Daoy (cell line): ENCODE data around the gene SH3GL3. TPM values are rescaled to one million over a fixed set of nuclear protein-coding genes. Genes with fewer than 3 reads are reported as not detected.

Source experiments
- DNase-seq: peaks from one replicate; pipeline ENCODE4 v3.0.0-alpha.2; 2015; ENCODE audit warnings: low read depth
- total RNA-seq: library from RNA; depleted of rRNA; stranded (reverse); fragments of >200 nt; shearing (Covaris generic); gene quantifications from 2 replicates; pipeline ENCODE4 v1.2.3, GENCODE V29; 2014; rRNA removed

SH3GL3 gene, protein sequence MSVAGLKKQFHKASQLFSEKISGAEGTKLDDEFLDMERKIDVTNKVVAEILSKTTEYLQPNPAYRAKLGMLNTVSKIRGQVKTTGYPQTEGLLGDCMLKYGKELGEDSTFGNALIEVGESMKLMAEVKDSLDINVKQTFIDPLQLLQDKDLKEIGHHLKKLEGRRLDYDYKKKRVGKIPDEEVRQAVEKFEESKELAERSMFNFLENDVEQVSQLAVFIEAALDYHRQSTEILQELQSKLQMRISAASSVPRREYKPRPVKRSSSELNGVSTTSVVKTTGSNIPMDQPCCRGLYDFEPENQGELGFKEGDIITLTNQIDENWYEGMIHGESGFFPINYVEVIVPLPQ
- 0.21 and 1.4 TPM in 2 replicates for total RNA-seq

DNA sequence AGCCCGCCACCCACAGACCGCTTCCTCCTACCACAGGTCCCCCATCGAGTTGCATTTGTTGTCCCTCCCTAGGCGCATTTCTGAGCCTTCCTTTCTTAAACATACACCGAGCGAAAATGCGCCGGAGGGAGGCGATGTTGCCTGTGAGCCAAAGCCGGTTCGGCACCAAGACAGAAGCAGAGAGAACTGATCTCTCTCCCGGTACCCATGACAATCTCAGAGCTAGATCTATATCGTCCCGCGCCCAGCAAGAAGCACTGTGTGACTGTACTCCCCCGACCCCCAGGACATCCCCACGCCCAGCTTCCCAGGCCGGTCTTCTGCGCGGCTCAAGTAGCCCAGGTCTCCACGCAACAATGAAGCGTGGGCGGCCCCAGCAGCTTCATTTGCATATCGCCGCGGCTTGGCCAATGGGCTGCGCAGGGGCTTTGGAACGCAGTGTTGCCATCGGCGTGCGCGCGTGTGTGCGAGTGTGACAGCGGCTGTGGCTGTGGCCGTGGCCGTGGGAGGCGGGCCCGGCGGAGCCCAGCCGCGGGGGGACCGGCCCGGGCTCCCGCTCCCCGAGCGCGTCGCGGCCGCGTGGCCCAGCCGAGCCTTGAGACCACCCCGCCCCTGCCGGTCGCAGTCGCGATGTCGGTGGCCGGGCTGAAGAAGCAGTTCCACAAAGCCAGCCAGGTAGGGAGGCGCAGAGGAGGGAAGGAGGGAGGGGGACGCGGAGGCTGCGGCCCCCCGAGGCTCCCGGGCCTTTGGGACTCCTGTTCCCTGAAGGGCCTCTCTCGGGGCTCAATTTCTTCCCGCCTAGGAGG, at the start of gene SH3GL3:
SH3GL3 (plus strand) TSS at position 438 of the 806 bp plus-strand sequence; CDS start at position 631, 193 bp downstream.
- DNase-seq, result peak; percentile 90

DNA sequence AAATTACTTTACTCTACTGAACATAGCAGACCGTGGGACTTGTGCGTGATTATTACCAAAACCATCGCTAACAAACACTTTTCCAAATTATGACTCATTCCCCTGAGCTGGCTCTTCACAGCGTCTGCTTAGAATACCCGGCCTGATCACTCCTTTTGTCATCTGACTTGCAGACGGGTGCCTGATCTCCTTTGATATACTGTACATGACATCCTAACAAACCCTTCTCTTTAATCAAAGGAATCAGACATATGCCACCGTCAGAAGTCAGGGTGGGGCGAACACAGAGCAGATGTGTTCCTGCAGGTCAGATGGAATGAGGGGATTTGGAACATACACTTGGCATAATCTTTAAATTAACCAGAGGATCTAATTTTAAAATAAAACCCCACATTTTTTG, 48.5 kb upstream of the SH3GL3 start:
- peak; percentile 38 for DNase-seq

DNA sequence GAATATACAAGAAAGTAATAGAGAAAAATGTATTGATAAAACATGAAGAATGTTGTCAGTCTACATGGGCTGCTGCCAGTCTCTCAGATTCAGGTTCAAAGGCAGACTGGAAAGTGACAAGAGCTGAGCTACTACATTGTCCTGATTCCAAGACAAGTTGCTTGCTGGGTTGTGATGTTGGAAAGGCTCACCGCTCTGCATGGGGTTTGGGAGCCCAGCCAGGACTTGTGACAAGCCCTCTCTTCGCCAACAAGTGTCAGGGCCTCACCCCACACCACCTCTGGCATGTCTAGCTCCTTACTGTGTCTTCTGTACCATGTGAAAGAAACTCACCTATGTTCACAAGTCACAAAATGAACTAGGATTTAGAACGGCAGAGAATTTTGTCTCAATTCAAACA, 43.0 kb upstream of the SH3GL3 start:
- DNase-seq, result no peak

DNA sequence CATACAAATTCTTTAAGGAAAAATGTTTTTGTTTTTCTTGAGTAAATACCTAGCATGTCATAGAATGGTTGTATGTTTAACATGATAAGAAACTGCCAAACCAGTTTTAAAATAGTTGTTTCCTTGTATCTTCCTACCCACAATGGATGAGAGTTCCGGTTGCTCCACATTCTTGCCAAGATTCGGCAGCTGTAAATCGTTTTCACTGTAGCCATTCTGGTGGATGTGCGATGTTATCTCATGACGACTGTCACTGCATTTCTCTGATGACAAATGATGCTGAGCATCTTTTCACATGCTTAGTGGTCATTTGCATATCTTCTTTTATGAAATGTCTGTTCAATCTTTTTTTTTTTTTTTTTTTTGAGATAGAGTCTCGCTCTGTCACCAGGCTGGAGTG, 36.6 kb upstream of the SH3GL3 start:
- no peak for DNase-seq

DNA sequence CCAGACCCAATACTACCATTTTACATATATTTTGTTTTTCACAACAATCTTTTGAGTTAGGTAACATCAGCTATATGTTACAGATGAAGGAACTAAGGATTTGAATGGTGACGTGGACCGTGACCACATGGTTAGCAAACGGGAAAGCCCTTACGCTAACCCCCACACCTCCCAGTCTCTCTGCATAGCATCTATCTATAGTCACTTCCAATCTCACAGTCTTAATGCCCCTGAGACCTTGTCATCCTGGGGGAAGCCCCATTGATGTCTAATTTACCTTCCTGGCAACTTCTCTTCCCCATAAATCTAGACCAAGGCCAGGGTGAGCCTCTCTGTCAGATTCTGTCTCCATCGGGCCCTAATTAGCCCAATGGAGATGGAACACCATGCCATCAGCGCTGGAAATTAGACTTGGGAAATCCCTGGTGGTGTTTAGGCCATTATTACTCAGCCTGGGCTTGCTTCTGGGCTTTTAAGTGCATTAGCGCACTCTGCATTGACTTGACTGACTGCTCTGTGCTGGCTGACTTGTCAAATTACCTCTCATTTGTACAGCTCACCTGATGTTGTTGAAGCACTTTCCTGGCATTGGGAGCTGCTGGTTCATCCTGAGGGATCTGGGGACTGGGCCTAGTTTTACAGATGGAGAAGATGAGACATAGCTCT, 34.0 kb upstream of the SH3GL3 start:
- DNase-seq, result no peak

DNA sequence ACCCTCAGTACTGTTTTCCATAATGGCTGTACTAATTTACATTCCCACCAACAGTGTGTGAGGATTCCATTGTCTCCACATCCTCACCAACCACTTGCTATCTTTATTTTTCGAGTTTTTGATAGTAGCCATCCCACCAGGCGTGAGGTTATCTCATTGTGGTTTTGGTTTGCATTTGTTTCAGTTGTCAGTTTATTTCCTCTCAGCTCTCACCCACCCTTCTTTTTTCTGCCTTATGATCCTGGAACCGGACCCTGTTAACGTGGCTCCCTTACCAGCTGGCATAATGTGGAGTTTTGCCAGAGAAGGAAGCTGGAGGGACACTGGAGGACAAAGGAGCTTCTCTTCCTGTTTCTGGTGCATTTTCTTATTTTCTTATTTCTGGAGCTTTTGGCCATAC, 25.1 kb upstream of the SH3GL3 start:
- DNase-seq, result no peak

DNA sequence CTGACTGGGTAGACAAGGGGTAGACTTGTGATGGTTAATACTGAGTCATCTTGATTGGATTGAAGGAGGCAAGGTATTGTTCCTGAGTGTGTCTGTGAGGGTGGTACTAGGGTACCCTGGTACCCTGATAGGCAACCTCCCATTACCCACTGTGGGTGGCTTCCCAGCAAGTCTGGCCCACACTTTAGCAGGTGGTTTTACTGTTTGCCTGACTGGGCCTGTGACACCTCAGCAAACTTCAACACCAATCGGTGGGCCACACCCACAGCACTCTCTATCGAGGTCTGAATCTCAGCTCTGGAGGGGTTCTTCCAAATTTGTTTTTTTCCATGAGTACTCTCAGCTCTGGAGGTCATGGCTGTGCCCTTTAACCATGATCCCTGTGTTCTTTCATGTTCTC, 24.6 kb upstream of the SH3GL3 start:
- DNase-seq, result no peak

DNA sequence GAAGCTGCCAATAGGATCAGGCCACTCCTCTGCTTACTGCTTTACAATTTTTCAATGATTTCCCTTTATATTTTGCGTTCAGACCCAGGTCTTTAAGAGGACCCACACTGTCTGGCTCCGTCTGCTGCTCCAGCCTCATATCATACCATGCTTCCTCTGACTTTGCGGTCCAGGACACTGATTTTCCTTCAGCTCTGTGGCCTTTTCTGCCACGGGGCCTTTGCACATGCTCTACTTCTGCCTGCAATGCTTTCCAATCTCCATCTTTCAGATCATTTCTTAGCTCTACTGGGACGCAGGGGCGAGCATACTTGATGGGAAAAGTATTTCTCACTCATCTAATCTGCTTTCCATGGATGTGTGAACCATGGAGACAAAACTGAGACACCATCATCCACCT, 23.0 kb upstream of the SH3GL3 start:
- no peak for DNase-seq

DNA sequence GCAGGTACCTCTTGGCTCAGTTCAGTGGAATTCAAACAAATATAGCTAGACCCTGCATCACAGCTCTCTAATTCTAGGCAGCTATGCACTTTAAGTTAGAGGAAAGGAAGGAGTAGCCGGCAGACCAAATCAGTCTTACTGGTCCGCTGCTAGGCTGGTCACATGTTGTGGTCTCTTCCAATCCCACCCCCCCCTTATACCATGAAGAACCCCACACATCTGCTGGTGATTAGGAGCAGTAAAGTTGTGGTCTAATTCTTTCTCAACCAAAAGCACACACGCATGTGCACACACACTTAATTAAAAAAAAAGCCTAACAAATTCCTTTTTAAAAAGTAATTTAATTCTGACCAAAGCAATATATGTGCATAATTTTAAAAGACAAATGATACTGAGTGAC, 16.7 kb upstream of the SH3GL3 start:
- DNase-seq, result no peak

DNA sequence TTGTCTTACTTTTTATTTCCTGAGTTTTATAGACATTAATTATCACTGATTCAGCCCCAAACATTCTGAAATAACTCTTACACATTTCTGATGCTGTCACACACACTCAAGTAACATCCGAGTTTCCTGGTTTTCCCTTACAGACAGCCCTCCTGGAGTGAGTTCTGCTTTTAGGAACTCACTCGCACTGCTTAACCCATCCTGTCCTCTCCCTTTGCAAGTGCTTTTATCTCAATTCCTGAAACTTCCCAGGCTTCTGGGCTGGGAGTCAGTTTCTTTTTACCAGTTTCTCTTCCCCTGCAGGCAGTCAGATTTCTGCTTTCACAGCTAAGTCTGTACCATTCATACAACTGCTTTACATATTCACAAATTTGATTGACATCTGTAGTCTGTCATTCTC, 15.6 kb upstream of the SH3GL3 start:
- no peak for DNase-seq

DNA sequence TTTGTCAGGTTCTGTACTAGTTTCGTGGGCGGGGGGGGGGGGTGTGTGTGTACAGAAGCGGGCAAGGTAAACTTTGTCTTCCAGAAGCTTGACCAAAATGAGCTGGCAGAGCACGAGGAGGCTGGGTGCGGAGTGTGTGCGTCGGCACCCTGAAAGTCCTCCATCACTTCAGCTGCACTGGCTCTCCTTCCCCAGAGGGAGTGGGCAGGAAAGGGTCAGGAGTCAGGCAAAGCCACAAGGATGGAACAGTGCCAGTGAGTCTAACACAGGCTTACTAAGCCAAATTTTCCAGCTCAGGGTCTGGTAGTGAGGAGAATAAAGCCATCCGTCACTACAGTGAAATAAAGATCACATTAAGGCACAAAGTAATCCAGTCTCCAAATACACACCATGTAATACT, 11.9 kb upstream of the SH3GL3 start:
- DNase-seq, result peak; percentile 49

DNA sequence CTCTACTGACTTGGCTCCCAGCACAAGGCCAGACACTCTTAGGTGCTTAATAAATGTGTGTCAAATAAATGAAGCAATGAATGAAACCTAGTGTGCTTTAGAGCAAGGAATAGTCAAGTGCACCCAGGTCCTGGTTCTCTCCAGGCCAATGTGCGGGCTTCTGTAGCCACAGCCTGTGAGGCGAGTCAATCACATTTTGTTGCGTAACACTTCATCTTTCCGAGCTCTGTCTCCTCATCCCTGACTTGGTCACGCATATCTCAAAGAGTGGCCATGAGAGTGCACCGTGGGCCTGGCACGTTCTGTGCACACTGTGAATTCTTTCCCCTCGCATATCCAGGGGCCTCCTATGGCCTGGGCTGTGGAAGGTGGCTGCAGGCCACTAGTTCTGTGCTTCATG, 11.4 kb upstream of the SH3GL3 start:
- no peak for DNase-seq

DNA sequence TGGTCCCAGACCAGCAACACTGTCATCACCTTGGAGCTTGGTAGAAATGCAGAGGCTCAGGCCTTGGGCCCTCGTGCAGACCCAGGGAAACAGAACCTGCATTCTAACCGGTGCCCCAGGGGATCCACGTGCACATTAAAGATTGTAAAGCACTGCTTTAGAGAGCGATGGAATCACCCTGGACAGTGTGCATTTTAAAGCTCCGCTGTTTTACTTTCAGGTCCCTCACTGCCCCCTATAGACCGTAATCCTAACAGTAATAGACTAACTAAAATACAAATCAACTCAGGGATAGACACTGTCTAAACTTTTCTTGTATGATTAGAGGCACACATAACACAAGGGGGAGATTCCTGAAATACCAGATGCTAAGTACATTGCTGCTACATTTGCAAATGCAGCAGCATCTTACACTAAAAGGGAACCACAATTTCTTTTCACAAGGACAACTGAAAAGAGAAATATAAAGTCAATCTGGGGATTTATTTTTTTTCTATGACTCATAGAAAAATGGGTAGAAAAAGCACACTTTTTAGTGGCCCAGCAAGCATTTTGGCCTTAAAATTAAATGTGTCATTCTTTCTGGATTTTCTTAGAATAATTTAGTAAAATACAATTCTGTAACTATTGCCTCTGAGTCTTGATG, 10.5 kb upstream of the SH3GL3 start:
- peak; percentile 50 for DNase-seq

DNA sequence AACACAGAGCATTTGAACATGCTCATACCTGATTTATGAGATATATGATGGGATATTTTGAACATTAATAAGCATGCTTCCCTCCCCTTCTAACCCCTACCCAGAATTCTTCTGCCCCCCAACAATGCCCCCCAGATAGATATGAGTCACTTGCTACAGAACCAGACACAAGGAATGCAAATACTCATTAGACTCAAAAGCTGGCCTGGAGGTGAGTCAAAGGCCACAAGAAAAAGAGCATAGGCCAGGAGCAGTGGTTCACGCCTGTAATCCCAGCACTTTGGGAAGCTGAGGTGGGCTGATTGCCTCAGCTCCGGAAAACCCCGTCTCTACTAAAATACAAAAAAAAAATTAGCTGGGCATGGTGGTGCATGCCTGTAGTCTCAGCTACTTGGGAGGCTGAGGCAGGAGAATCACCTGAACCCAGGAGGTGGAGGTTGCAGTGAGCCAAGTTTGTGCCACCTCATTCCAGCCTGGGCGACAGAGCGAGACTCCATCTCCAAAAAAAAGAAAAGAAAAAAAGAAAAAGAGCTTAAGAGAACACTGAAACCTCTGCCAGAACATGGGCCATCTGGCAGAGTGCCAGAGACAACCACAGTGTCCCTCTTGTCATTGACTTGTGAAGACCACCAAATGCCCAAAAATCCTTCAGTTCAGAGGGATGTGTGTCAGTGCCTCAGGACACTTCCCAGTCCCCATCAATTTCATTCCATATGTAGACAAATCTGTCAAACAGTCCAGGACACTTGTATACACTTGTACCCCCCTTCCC, 3.9 kb upstream of the SH3GL3 start:
- peak; percentile 47 for DNase-seq

DNA sequence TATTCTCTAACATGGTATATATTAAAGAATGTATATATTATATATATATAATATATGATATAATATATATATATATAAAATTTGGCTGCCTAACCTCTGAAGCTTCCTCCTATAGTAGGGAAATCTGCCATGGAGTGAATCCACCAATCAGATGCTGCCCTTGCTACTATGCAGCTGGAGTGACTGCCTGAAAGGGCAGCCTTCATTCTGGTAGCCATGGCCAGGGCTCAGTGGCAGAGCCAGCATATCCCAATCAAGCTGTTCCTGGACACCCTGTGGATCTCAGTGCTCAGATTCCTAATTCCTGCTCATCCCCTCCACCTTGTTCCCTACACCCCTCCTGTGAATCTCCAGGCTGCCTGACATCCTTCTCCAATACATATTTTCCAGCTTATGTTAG, 2.2 kb upstream of the SH3GL3 start:
- no peak for DNase-seq

DNA sequence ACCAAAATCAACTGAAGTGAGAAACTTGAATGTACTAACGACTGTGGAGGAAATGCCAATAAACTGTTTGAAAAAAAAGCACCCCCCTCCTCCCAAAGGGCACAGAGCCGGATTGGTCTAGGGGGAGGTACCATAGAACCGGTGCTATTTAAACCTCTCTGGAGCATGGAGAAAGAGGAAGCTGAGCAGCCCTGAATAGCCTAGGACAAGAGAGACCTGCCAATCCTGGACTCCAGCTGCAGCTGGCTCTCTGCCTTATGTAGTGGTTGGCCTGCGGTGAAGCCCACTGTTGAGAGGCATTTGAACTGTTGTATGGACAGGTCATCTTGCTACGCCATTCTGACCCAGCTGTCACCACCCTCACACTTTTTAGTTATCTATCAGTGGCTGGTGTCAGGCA, 1.5 kb upstream of the SH3GL3 start:
- DNase-seq, result no peak

DNA sequence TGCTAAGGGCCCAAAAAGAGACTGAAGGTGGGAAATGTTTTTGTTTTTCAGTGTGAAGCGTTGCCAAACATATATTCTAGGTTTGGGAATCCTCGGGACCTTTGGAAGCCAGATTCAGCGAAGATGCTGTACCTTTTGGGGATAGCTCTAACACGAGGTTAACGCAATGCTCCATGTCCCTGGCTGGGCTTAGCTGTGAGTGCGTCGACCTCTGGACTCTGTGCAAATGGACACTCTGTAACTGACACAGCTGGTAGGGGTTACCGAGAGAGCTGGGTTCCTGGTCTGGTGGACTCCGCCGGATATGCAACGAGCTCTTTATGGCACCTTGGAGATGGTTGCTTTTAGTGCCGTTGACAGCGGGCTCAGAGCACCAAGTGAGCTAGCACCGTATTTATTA, 724 bp upstream of the SH3GL3 start:
- DNase-seq, result no peak

DNA sequence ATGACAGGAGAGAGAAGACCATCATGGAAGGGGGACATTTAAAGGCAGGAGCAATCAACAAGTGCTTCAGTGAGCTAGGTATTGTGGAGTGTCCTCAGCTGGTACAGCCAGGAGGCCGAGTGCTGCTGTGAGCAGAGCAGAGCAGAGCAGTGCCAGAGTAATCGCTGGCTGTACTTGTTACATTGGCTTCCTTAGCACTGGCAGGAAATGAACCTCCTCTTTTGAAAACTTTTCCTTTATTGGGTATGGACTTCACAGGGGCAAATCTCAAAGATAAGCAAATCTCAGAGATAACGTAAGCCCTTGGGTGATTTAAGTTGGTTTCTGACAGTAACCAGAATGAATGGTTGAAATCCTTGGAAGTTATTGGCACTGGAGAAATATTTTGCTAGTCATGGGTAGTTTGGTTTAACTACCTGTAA, 2.1 kb downstream of the SH3GL3 start:
- DNase-seq, result peak; percentile 35

DNA sequence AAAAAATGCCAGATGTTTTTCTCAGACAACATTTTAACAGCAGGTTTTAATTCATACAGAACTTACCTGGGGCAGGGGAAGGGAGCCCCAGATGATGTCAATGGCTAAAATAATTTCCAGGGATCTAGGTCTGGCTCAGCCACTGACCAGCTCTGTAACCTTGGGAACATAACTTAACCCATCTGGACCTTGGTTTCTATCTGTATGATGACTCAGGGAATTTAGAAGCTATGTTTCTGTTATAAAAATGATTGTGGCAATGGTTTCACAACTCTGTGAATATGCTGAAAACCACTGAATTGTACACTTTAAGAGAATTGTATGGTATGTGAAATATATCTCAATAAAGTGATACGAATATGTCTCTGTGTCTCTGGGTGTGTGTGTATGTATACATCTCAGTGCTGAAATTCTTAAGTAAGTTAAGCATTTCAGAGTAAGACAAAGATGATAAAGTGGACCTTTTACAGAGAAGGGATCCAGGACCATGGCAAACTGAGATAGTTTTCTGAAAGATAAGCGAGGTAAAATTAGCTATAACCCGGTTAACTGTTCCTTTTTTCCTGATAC, 2.9 kb downstream of the SH3GL3 start:
- no peak for DNase-seq

DNA sequence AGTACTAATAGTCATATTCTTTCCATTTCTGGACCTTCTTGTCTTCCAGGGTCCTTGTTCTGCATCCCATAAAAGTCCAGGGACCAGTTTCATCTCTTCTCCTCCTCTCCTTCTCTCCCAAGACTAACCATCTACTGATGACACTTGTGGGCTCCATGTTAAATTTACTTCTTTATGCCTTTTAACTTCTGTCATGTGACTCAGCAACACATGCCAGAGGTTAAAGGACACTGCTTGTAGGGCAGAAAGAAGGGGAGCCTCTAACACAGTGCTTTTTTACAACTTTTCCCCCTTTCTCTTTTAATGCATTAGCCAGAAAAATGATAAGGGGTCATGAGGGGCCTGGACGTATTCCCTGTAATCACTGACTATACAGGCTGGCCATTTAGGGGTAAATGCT, 10.0 kb downstream of the SH3GL3 start:
- no peak for DNase-seq

DNA sequence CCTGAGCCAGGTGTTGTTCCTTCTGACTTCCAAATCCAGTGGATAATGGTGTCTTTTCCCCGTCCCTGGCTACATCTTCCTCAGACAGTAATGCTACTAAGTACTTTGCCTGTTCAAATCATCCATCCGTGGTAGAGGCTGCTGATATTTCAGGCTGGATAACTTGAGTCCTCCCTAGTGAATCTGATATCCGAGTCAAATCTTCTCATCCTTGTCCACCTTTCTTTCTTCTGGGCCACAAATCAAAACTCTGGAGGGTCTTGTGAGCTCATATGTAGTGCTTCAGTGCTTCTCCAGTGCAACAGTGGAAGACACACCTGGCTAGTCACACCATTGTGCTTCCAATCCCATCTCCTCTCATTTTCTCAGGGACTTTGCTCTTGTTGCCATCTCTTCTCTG, 11.2 kb downstream of the SH3GL3 start:
- no peak for DNase-seq
